Measurements from ENCODE around the gene KRABD2.
"Not testable (repeated sequence)": the region's sequence is repeated elsewhere in the genome, so short reads cannot be mapped to it uniquely, and the experiment has no call there.

KRABD2 gene

GRCh38 chr17:8392674-8393469 is 16.4 kb upstream of the KRABD2 start:
- no peak for DNase-seq (ENCODE audit: low spot score)

- DNase-seq (ENCODE audit: low spot score), result no peak
Observed at GRCh38 chr17:8392274-8392673, 15.8 kb upstream of the KRABD2 start.

- DNase-seq (ENCODE audit: low spot score), result no peak
Observed at GRCh38 chr17:8391711-8392110, 15.2 kb upstream of the KRABD2 start.

- no peak for DNase-seq (ENCODE audit: low spot score)
Observed at GRCh38 chr17:8387914-8388651, 11.6 kb upstream of the KRABD2 start.

- no peak for DNase-seq (ENCODE audit: low spot score)
Observed at GRCh38 chr17:8386841-8387240, 10.3 kb upstream of the KRABD2 start.

- peak; percentile 65 for DNase-seq (ENCODE audit: low spot score)
Observed at GRCh38 chr17:8384801-8385378, 8.4 kb upstream of the KRABD2 start.

- peak; percentile 99 for DNase-seq (ENCODE audit: low spot score)
Observed at GRCh38 chr17:8383143-8383822, 6.8 kb upstream of the KRABD2 start, which contains the start of gene RPL26. Gene RPL26, minus strand, starts transcription at chr17:8383193. Its CDS starts 883 bp downstream, at chr17:8382310.

- no peak for DNase-seq (ENCODE audit: low spot score)
Observed at GRCh38 chr17:8382880-8383142, 6.3 kb upstream of the KRABD2 start.

GRCh38 chr17:8382052-8382879 is 5.8 kb upstream of the KRABD2 start:
- DNase-seq (ENCODE audit: low spot score), result no peak

GRCh38 chr17:8380049-8380448 is 3.5 kb upstream of the KRABD2 start:
- DNase-seq (ENCODE audit: low spot score), result no peak

GRCh38 chr17:8378117-8378516 is 1.6 kb upstream of the KRABD2 start:
- DNase-seq (ENCODE audit: low spot score), result not testable (repeated sequence)

GRCh38 chr17:8377422-8377821 is 918 bp upstream of the KRABD2 start:
- no peak for DNase-seq (ENCODE audit: low spot score)

GRCh38 chr17:8375738-8376259 is 705 bp downstream of the KRABD2 start:
- DNase-seq (ENCODE audit: low spot score), result peak; percentile 75

GRCh38 chr17:8373856-8374255 is 2.6 kb downstream of the KRABD2 start:
- not testable (repeated sequence) for DNase-seq (ENCODE audit: low spot score)

GRCh38 chr17:8372422-8372821 is 4.1 kb downstream of the KRABD2 start:
- DNase-seq (ENCODE audit: low spot score), result no peak

GRCh38 chr17:8371786-8372185 is 4.7 kb downstream of the KRABD2 start:
- no peak for DNase-seq (ENCODE audit: low spot score)

GRCh38 chr17:8369944-8370343 is 6.6 kb downstream of the KRABD2 start:
- no peak for DNase-seq (ENCODE audit: low spot score)

- no peak for DNase-seq (ENCODE audit: low spot score)
Observed at GRCh38 chr17:8368193-8368592, 8.3 kb downstream of the KRABD2 start.

- DNase-seq (ENCODE audit: low spot score), result no peak
Observed at GRCh38 chr17:8366231-8366630, 10.3 kb downstream of the KRABD2 start.

GRCh38 chr17:8365143-8365542 is 11.4 kb downstream of the KRABD2 start:
- no peak for DNase-seq (ENCODE audit: low spot score)

- DNase-seq (ENCODE audit: low spot score), result no peak
Observed at GRCh38 chr17:8362651-8363332, 13.7 kb downstream of the KRABD2 start.
